CD4-positive, alpha-beta T cell treated with Interleukin-10 for 1 hour (primary cell): ENCODE measurements around the gene PPFIA2.

Source experiments
- DNase-seq: peaks from one replicate; pipeline ENCODE4 v3.0.0-alpha.2; 2020

Gene PPFIA2

DNA sequence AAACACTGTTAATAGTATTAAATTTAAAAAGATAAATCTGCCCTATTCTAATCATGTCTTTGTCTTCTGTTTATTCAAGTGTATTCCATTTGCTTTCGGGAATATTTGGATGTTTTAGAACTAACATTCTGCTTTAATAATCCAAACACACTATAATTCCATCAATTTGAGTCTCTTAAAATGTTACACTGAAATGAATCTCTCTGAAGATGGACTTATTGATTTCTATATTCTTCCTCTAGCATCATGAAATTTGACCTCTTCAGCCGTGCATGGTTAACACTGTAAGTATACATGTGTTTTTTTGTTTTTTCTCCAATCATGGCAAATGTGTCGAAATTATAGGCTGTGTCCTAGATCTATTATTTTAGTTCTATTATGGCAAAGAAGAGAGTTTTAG, 342.1 kb downstream of the PPFIA2 start:
- DNase-seq: no peak

- DNase-seq: no peak
Observed at GRCh38 chr12:81416571-81416970, 342.6 kb downstream of the PPFIA2 start.

DNA sequence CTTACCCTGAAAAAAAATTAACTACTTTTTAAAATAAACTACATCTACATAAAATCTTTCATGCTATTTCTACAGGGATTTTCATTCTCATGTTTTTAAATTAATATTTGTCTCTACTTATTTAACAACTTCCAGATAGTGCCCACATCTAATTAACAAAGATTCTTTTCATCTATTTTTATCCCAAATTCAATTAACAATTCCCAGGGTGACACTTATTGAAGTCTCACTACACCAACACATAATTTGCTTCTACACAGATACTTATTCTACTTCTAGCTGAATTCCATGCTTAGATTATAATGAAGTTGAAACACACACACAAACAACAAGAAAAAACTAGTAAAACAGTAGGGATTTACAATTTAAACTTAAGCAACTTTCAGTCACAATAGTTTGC, 344.7 kb downstream of the PPFIA2 start:
- DNase-seq: no peak

DNA sequence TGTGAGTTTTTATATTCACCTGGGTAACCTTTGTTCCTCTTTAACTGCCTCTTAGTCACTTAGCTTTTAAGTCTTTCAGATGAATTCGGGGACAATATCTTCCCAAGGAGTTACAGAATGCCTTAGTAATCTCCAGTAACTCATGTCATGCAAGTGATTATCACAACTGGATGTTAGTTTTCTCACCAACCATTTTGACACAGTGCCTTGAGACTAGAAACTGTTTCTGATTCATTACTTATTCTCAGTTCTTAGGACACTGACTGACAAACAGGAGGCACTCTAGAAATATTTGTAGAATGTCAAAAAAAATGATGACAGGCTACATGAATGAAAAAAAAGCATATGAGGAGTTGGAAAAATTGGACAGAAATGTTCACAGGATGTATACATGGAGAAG, 346.2 kb downstream of the PPFIA2 start:
- no peak for DNase-seq

DNA sequence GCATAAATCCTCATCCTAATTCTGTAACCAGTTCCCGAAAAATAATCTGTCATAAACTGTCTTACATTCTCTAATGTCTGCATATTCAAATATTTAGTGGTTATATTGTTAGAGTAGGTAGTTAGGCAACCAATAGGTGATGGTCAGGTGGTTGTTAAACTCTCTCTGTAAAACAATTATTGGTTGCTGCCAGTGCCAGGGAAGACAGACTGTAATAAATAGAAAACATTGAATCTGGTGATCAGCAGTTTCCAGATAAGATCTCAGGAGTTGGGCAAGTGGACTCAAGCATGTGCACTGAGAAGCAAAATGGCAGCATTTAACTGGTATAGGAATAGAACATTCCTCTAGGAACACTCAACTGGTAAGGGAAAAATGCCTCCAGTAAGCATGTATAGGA, 355.8 kb downstream of the PPFIA2 start:
- no peak for DNase-seq

DNA sequence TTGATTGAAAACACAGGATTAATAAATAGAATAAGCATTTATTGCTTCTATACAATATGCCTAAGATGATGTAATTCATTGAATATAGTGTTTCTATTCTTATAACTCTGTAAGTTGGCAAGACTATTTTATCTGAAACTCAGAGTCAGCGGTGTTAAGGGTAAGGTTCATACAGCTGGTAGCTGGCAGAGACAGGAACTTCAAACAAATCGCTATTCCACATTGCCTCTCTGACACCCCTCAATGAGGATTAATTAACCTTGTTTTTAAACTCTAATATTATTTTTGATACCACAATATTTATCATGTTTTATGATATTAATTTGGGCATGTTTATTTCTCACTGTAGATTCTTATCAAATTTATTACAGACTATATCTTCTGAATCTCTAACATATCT, 357.9 kb downstream of the PPFIA2 start:
- DNase-seq: no peak

DNA sequence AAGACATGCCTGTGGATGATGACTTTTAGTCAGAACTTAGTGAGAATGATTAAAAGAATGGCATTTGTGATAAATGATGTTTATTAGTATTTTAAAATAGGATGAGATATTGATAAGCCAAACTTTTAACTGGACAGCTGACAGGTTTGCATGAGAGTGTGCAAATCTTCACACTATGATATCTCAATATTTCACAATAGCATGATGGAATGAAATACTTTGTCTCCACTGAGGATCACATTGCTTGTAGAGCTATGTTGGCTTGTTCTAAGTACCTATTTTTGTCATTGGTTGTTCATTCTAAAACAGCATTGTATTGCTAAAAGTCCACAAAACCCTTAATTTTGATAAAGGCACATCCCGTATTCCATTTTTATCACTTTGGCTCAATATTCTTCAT, 359.1 kb downstream of the PPFIA2 start:
- no peak for DNase-seq

DNA sequence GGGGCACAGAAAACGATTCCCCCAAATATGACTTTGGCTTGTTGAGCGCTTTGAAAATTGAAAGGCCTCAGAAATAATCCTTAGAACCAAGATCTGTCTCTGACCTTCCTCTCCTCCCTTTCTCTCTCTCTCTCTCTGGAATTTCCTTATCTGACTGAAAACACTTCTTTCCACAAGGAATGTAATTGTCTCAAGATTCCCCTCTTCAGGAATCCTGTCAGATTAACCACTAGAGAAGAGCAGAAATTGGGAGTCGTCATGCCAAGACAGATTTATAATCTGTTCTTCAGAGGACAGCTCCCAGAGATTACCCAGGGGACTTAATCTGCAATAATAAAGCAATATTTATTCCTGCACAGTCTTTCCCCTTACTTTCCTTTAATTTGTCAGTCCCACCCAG, 363.7 kb downstream of the PPFIA2 start:
- no peak for DNase-seq

- no peak for DNase-seq
Observed at GRCh38 chr12:81389550-81390099, 369.5 kb downstream of the PPFIA2 start.

DNA sequence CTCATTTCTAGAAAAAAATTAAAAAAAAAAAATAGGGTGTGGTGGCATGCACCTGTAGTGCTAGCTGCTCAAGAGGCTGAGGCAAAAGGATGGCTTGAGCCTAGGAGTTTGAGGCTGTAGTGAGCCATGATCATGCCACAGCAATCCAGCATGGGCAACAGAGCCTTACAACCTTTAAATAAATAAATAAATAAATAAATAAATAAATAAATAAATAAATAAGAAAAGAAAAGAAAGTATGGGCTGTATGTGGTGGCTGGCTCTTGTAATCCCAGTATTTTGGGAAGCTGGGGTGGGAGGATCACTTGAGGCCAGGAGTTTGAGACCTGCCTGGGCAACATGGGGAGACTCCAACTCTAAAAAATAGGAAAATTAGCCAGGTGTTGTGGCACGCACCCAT, 373.0 kb downstream of the PPFIA2 start:
- DNase-seq: no peak

DNA sequence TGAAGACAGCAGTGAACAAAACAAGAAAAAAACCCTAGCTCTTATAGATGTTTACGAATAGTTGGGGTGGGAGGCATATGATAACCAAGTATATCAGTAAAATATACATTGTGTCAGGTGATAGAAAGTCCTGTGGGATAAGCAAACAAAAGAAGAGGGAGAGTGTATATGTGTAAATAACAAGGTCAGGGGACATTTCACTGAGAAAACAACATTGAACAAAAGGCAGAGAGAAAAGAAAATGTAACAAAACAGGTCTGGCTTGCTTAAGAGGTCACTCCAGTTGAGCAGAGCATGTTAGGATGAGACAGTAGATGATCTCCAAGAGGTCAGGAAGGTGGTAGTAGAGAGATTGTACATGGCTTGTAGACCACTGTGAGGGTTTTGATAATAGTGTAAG, 377.2 kb downstream of the PPFIA2 start:
- DNase-seq: no peak

DNA sequence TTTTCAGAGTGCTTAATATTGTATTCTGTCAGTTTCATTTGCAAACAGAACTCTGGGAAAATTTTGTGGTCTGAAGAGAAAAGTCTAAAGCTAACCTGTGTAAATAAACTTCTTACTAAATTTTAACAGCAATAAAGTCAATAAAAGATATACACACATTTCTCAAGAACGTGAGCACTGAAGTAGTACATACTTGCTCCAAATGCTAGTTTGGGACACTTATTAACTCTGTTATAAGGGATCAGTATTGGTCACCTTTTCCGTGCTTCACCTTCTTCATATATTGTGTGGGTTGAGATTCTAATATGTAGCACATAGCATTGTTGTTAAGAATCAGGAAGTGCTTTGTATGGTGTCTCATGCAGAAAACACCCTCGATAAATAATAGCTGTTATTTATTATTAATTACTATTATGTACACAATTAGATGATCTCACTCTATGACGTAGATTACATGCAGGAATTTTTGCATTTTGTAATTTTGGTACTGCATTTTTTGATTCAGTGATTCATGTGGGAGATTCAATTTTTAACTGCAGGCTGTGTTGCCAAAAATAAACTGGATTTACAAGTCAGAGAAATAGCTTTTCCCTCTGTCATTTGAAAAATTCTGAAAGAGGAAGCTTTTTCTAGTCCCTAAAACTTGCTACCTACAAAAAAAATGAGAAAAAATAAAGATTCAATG, 380.4 kb downstream of the PPFIA2 start:
- no peak for DNase-seq

GRCh38 chr12:81377771-81378170, 381.4 kb downstream of the PPFIA2 start:
- no peak for DNase-seq

- no peak for DNase-seq
Observed at GRCh38 chr12:81375969-81376368, 383.2 kb downstream of the PPFIA2 start.

DNA sequence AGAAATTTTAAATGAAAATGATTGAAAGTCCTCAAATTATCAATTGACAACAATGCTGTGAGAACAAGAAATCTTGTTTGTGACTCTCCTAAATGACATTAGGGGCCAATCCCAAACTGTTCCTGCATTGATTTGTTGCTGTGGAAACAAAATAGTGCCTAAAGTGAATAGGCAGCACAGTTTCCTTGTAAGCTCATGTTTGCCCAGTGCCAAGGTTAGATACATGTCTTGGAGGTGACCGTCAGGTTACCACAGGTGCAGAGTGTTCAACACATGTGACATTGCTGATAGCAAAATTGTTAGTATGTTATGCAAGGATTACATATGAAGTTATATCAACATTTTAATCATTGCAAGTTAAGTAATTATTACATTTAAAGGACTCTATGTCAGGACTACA, 388.7 kb downstream of the PPFIA2 start:
- DNase-seq: no peak

DNA sequence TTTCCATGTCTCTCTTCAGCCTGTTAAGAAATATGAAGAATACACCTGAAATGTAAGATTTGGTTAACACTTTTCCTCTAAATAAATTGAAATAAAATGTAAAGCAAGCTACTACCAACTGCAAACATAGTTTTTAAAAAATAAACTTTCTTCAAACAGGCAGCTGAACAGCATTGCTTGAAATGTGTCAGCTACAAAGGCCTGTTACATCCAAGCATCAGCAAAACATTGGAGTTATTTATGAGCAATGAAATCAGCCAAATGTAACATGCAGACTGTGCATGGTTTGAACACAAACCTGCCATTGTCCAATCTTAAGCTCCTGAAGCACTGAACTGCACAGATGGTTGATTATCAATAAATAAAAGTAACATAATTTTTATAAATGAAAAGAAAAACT, 390.0 kb downstream of the PPFIA2 start:
- no peak for DNase-seq

- no peak for DNase-seq
Observed at GRCh38 chr12:81365284-81365683, 393.9 kb downstream of the PPFIA2 start.

GRCh38 chr12:81360916-81361315, 398.2 kb downstream of the PPFIA2 start:
- no peak for DNase-seq

DNA sequence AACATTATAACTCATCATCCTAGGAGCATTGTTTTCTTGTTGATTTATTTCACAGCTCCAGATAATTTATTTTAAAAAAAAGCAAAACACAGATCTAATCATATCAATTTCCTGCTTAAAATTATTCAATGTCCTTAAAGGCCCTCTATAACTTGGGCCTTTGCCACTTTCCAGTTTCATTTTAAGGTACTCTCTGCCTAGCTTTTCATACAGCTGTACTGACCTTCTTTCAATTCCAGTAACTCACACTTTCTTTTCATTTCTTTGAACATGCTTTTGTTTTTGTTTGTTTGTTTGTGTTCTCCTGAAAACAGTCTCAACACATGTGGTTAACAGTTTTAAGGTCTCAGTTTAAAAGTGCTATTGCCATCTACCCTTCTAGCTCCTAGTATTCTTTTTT, 399.4 kb downstream of the PPFIA2 start:
- DNase-seq: no peak

DNA sequence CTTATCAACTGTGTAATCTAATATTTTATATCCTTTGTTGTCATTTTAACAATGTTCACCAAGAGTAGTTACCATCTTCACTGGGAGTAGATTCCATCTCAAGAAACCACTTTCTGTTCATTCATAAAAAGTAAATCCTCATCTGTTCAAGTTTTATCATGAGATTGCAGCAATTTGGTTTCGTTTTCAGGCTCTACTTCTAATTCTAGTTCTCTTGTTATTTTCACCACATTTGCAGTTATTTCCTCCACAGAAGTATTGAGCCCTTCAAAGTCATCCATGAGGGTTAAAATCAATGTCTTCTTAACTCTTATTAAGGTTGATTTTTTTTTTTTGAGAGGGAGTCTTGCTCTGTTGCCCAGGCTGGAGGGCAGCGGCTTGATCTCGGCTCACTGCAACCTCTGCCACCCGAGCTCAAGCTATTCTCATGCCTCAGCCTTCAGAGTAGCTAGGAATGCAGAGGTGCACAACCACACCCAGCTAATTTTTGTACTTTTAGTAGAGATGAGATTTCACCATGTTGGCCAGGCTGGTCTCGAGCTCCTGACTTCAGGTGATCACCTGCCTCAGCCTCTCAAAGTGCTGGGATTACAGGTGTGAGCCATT, 404.7 kb downstream of the PPFIA2 start:
- DNase-seq: no peak

GRCh38 chr12:81350309-81350708, 408.8 kb downstream of the PPFIA2 start:
- no peak for DNase-seq

GRCh38 chr12:81347404-81347803, 411.7 kb downstream of the PPFIA2 start:
- DNase-seq: no peak

DNA sequence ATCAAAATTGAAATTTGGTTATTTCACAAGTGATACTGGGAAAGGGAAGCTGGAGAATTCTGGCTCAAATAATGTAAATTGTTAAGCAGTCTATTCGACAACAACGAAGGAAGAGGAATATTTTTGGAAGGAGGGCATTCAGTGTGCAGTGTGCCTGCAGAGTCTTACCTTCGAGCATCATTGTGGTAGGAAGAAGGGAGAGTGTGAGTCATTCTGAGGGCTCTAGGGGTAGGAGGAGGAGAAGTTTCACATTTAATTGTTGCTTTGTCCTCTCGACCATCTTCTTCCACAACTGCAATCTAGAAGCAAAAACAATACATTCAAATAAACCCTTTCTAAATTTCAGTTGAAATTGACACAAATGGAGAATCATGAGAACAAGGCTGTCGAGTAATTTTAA, 418.2 kb downstream of the PPFIA2 start:
- DNase-seq: no peak

DNA sequence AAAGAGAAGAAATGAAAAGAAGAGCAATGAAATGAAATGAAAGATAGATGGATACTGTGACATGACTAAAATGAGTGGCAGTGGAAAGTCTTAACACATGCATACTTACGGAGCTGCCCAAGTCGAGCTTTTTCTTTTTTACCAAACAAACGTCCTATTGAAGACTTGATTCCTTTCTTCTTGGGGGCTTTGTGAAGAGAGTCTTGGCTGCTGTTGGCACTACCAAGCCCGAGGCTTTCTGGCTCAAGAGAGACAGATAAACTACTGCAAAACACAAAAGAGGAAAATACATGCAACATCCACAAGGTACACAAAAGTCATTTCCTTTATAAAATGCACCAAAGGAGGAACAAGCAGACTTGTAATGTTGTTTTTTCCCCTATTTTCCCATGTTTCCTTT, 420.1 kb downstream of the PPFIA2 start:
- DNase-seq: no peak

DNA sequence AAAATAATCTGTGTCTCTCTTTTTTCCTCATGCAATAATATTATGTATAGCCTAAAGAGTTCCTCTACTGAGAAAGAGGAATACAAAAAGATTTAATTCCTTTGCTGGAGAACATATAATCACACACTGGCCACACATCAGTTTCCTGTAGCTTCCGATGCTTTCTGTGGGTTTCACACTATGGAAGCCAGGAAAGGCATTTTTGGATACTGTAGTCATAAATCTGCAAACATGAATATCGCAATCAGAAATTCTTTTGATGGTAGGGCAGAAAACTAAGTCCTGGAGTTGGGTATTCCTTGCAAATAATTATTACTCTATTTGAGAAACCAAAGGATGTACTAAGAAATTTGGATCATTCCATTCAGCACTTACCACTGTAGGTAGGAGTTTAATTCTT, 421.3 kb downstream of the PPFIA2 start:
- DNase-seq: no peak
